Prostate gland (tissue), 2 donors: ENCODE measurements around the gene LCE3D.

Source experiments
- CTCF ChIP-seq, 4 experiments: fragments of 200-600 bp in 2 of 4; fragments of 450-650 bp in 2 of 4; sonication (generic) in 2 of 4; IDR thresholded peaks; 1 replicate in 3 of 4; 2 replicates in 1 of 4; pipeline ENCODE4 v1.5.1; 2016 to 2019; ENCODE audit warnings: antibody characterized with exemption in 4 of 4, mild to moderate bottlenecking in 2 of 4, moderate library complexity in 2 of 4
- POLR2A ChIP-seq: fragments of 450-650 bp; IDR thresholded peaks from one replicate; pipeline ENCODE4 v1.6.1; 2016; ENCODE audit warnings: antibody characterized with exemption, mild to moderate bottlenecking

- TF ChIP-seq CTCF (IDR thresholded peaks at IDR 0.05) (no peak), POLR2A (no peak)
Measured at GRCh38 chr1:152596986-152597385, 16.7 kb upstream of the LCE3D start.
